ENCODE measurements around the gene LMO1.

The LMO1 gene

DNA sequence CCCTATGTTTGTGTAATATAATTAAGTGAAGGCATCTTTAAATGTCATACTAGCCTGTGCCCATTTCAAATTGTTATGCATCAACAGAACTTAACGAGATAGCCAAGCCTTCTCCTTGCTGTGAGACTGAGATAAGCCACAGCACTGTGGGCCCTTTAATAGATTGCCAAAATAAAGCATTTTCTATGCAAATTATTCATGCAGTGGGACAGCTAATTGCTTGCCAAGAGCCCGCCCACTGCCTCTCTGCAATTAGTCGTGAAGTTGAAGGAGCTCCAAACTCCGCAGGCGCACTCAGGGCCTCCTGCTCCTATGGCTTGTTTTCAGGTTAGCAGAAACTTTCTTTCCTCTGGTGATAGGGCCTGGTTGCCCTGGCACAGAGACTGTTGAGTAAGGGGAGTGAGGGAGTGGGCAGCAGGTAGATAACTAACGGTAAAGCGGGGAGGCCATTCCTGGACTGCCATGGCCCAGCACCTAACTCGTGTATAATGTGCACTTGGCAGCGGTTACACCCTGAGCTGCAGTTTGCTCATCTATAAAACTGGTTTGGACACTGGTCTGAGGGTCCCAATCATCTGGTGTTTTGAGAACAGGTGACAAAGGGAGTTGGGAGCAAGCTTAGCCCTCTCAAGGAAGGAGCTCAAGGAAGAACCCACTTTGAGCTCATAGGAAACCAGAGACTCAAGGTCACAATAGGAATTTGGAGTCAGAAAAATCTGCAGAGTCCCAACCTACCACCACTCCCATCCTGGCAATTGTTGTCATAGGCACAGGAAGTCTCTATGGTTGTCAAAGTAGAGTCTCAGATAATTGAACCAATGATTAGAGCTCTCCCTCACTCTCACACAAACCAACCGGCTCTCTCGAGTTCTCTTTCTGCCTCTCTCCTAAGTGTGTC is 60.9 kb downstream of the LMO1 start:
- H3K36me3 ChIP-seq (ENCODE audit: control insufficient read depth, low read length) = no peaks in the 10 kb centered on the region
- H3K4me2 ChIP-seq (ENCODE audit: low read length) = no peak overlapping the region
- H3K4me3 ChIP-seq (ENCODE audit: low read length) = no peak overlapping the region
- no peaks in the 10 kb centered on the region for H3F3A ChIP-seq (ENCODE audit: control insufficient read depth, insufficient read depth)
- H4K20me1 ChIP-seq (ENCODE audit: control insufficient read depth, insufficient read depth, low read depth, low read length) = no peaks in the 10 kb centered on the region
- H3K27ac ChIP-seq (ENCODE audit: low read depth, low read length) = no peak overlapping the region
- H3K9me2 ChIP-seq (replicated peaks; ENCODE audit: control insufficient read depth, low read length) = no peaks in the 10 kb centered on the region
- TF ChIP-seq EZH2phosphoT487 (IDR thresholded peaks at IDR 0.05; ENCODE audit: borderline replicate concordance, low read length) (no peak), CTCF (IDR thresholded peaks at IDR 0.05; ENCODE audit: low read depth, low read length, poor library complexity, severe bottlenecking) (no peak)
- H3K27me3 ChIP-seq (ENCODE audit: control insufficient read depth, low read length) = peaks cover 12% of the 10 kb centered on the region
- H3K4me1 ChIP-seq (ENCODE audit: control insufficient read depth, low read length) = no peaks in the 10 kb centered on the region
- H3K79me2 ChIP-seq (ENCODE audit: control insufficient read depth, low read length) = no peaks in the 10 kb centered on the region
- no peaks in the 10 kb centered on the region for H3K9me3 ChIP-seq (ENCODE audit: control insufficient read depth, insufficient read depth, low read length)

GRCh38 chr11:8201644-8202365 is 61.9 kb downstream of the LMO1 start:
- no peak for TF ChIP-seq EZH2phosphoT487 (IDR thresholded peaks at IDR 0.05; ENCODE audit: borderline replicate concordance, low read length)
- TF ChIP-seq CTCF (IDR thresholded peaks at IDR 0.05; ENCODE audit: low read depth, low read length, poor library complexity, severe bottlenecking) = no peak
- H3K9me2 ChIP-seq (replicated peaks; ENCODE audit: control insufficient read depth, low read length) = no peaks in the 10 kb centered on the region
- no peaks in the 10 kb centered on the region for H3F3A ChIP-seq (ENCODE audit: control insufficient read depth, insufficient read depth)
- no peaks in the 10 kb centered on the region for H3K79me2 ChIP-seq (ENCODE audit: control insufficient read depth, low read length)
- H4K20me1 ChIP-seq (ENCODE audit: control insufficient read depth, insufficient read depth, low read depth, low read length) = no peaks in the 10 kb centered on the region
- no peak overlapping the region for H3K4me3 ChIP-seq (ENCODE audit: low read length)
- no peak overlapping the region for H3K27ac ChIP-seq (ENCODE audit: low read depth, low read length)
- no peaks in the 10 kb centered on the region for H3K36me3 ChIP-seq (ENCODE audit: control insufficient read depth, low read length)
- no peaks in the 10 kb centered on the region for H3K9me3 ChIP-seq (ENCODE audit: control insufficient read depth, insufficient read depth, low read length)
- H3K4me2 ChIP-seq (ENCODE audit: low read length) = no peak overlapping the region
- H3K27me3 ChIP-seq (ENCODE audit: control insufficient read depth, low read length) = peaks cover 10% of the 10 kb centered on the region
- no peaks in the 10 kb centered on the region for H3K4me1 ChIP-seq (ENCODE audit: control insufficient read depth, low read length)

DNA sequence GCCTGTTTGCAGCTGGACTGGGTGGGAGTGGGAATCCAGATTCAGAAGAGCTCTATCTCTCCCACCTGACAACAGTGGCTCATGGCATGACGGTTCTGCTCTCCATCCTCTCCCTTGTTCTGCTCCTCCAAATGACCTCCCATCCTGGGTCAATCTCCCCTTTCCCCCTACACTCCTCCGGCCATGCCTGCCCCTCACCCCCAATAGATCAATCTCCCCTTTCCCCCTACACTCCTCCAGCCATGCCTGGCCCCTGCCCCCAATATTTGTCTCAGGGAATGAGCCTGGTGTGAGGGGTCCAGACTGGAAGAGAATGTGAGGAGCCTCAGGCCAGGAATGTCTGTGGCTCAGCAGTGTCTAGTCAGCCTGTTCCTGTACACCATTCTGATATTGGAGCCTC is 64.0 kb downstream of the LMO1 start:
- TF ChIP-seq EZH2phosphoT487 (IDR thresholded peaks at IDR 0.05; ENCODE audit: borderline replicate concordance, low read length) (no peak), CTCF (IDR thresholded peaks at IDR 0.05; ENCODE audit: low read depth, low read length, poor library complexity, severe bottlenecking) (no peak)
- H3K79me2 ChIP-seq (ENCODE audit: control insufficient read depth, low read length) = no peaks in the 10 kb centered on the region
- no peak overlapping the region for H3K27ac ChIP-seq (ENCODE audit: low read depth, low read length)
- no peaks in the 10 kb centered on the region for H3K9me3 ChIP-seq (ENCODE audit: control insufficient read depth, insufficient read depth, low read length)
- peaks cover 9% of the 10 kb centered on the region; the same call in 1 of the 2 replicates for H3K27me3 ChIP-seq (ENCODE audit: control insufficient read depth, low read length)
- no peak overlapping the region for H3K4me2 ChIP-seq (ENCODE audit: low read length)
- H3K4me3 ChIP-seq (ENCODE audit: low read length) = no peak overlapping the region
- no peaks in the 10 kb centered on the region for H4K20me1 ChIP-seq (ENCODE audit: control insufficient read depth, insufficient read depth, low read depth, low read length)
- no peaks in the 10 kb centered on the region for H3K36me3 ChIP-seq (ENCODE audit: control insufficient read depth, low read length)
- no peaks in the 10 kb centered on the region for H3K4me1 ChIP-seq (ENCODE audit: control insufficient read depth, low read length)
- H3K9me2 ChIP-seq (replicated peaks; ENCODE audit: control insufficient read depth, low read length) = no peaks in the 10 kb centered on the region
- H3F3A ChIP-seq (ENCODE audit: control insufficient read depth, insufficient read depth) = no peaks in the 10 kb centered on the region
